Activated CD4-positive, CD25-positive, alpha-beta regulatory T cell (primary cell): ENCODE measurements around the gene GALNT10.
A peak's percentile ranks its signal among the peaks of the same experiment; 100 is the strongest.
"Not testable (repeated sequence)": the region's sequence is repeated elsewhere in the genome, so short reads cannot be mapped to it uniquely, and the experiment has no call there.

Source experiments
- DNase-seq, 4 experiments: peaks; one replicate each; lab custom pipeline; 2025; lab: John Stamatoyannopoulos, UW

The GALNT10 gene

GRCh38 chr5:154190595-154191304, at the start of gene GALNT10:
GALNT10 (plus strand) TSS chr5:154190733; CDS start chr5:154190867, 134 bp downstream.
- DNase-seq = peak in 3 of 4 experiments; percentile 44 to 72 (median 66)

- DNase-seq = no peak
Observed at GRCh38 chr5:154141745-154142221, 48.8 kb upstream of the GALNT10 start.

GRCh38 chr5:154143211-154143641, 47.3 kb upstream of the GALNT10 start:
- no peak for DNase-seq

- DNase-seq = no peak
Observed at GRCh38 chr5:154145268-154145667, 45.3 kb upstream of the GALNT10 start.

GRCh38 chr5:154146409-154146808, 44.1 kb upstream of the GALNT10 start:
- DNase-seq = no peak

GRCh38 chr5:154147666-154148065, 42.9 kb upstream of the GALNT10 start:
- DNase-seq = no peak

- not testable (repeated sequence) for DNase-seq
Observed at GRCh38 chr5:154150471-154150870, 40.1 kb upstream of the GALNT10 start.

- DNase-seq = no peak
Observed at GRCh38 chr5:154157483-154158378, 32.8 kb upstream of the GALNT10 start.

GRCh38 chr5:154158379-154158737, 32.2 kb upstream of the GALNT10 start:
- no peak for DNase-seq

- DNase-seq = no peak
Observed at GRCh38 chr5:154159343-154159742, 31.2 kb upstream of the GALNT10 start.

GRCh38 chr5:154162539-154163151, 27.9 kb upstream of the GALNT10 start:
- no peak for DNase-seq

GRCh38 chr5:154163327-154164248, 26.9 kb upstream of the GALNT10 start:
- no peak for DNase-seq

- DNase-seq = no peak
Observed at GRCh38 chr5:154164249-154164581, 26.3 kb upstream of the GALNT10 start.

GRCh38 chr5:154165886-154166285, 24.6 kb upstream of the GALNT10 start:
- no peak for DNase-seq

- no peak for DNase-seq
Observed at GRCh38 chr5:154166901-154167791, 23.4 kb upstream of the GALNT10 start.

- no peak for DNase-seq
Observed at GRCh38 chr5:154168395-154168794, 22.1 kb upstream of the GALNT10 start.

GRCh38 chr5:154172785-154173184, 17.7 kb upstream of the GALNT10 start:
- no peak for DNase-seq

- no peak for DNase-seq
Observed at GRCh38 chr5:154174091-154174490, 16.4 kb upstream of the GALNT10 start.

GRCh38 chr5:154176181-154176580, 14.4 kb upstream of the GALNT10 start:
- DNase-seq = no peak

- DNase-seq = no peak
Observed at GRCh38 chr5:154178661-154179060, 11.9 kb upstream of the GALNT10 start.
